Fibroblast of lung (primary cell): ENCODE measurements around the gene MYG1. TPM values are rescaled to one million over a fixed set of nuclear protein-coding genes. Genes with fewer than 3 reads are reported as not detected.

Experiments
- DNase-seq, 2 donors: peaks; one replicate each; pipeline versions ENCODE4 v3.0.0 to v3.0.0-alpha.2; 2010; ENCODE audit warnings: low read depth in 2 of 2
- H2AFZ ChIP-seq: 2 replicates; pipeline ENCODE4 v1.5.1; 2012; ENCODE audit warnings: low read length, control low read depth, inconsistent platforms
- H3K27ac ChIP-seq: 2 replicates; pipeline ENCODE4 v1.5.1; 2011; ENCODE audit warnings: low read length, control low read depth; ENCODE audit not compliant: insufficient read depth
- H3K27me3 ChIP-seq: 2 replicates; pipeline ENCODE4 v1.5.1; 2011; ENCODE audit warnings: mild to moderate bottlenecking, low read length; ENCODE audit not compliant: control insufficient read depth, insufficient read depth
- H3K36me3 ChIP-seq: 2 replicates; pipeline ENCODE4 v1.5.1; 2011; ENCODE audit warnings: low read length; ENCODE audit not compliant: control insufficient read depth, insufficient read depth
- H3K4me1 ChIP-seq: 2 replicates; pipeline ENCODE4 v1.5.1; 2011; ENCODE audit warnings: low read length; ENCODE audit not compliant: control insufficient read depth, insufficient read depth; ENCODE audit errors: extremely low read depth
- H3K4me2 ChIP-seq: 2 replicates; pipeline ENCODE4 v1.5.1; 2011; ENCODE audit warnings: low read length, control low read depth; ENCODE audit not compliant: insufficient read depth; ENCODE audit errors: extremely low read depth
- H3K4me3 ChIP-seq, 4 experiments: fragments of 200-600 bp in 1 of 4; sonication (generic) in 1 of 4; replicated peaks in 1 of 4; 2 replicates each; pipeline ENCODE4 v1.5.1; 2011 to 2016; ENCODE audit warnings: low read length in 4 of 4, low read depth in 3 of 4, mild to moderate bottlenecking in 3 of 4, control low read depth in 2 of 4, inconsistent platforms in 1 of 4, mixed read lengths in 1 of 4; ENCODE audit not compliant: insufficient read depth in 1 of 4; ENCODE audit errors: control extremely low read depth in 1 of 4
- H3K79me2 ChIP-seq: 2 replicates; pipeline ENCODE4 v1.5.1; 2012; ENCODE audit warnings: mild to moderate bottlenecking, low read length, inconsistent platforms; ENCODE audit not compliant: control insufficient read depth, insufficient read depth
- H3K9ac ChIP-seq: 2 replicates; pipeline ENCODE4 v1.5.1; 2011; ENCODE audit warnings: mild to moderate bottlenecking, low read length, control low read depth; ENCODE audit not compliant: insufficient read depth
- H3K9me3 ChIP-seq: 2 replicates; pipeline ENCODE4 v1.5.1; 2012; ENCODE audit warnings: low read depth, low read length; ENCODE audit not compliant: control insufficient read depth, insufficient read depth
- H4K20me1 ChIP-seq: 2 replicates; pipeline ENCODE4 v1.5.1; 2011; ENCODE audit warnings: low read length; ENCODE audit not compliant: control insufficient read depth, insufficient read depth; ENCODE audit errors: extremely low read depth
- CTCF ChIP-seq, 2 donors: IDR thresholded peaks in 1 of 2; conservative IDR thresholded peaks in 1 of 2; 1 replicate in 1 of 2; 2 replicates in 1 of 2; pipeline ENCODE4 v1.5.1; 2011 to 2012; ENCODE audit warnings: low read length in 2 of 2, control low read depth in 1 of 2, inconsistent platforms in 1 of 2, low read depth in 1 of 2, mild to moderate bottlenecking in 1 of 2
- EZH2 ChIP-seq: IDR thresholded peaks from 2 replicates; pipeline ENCODE4 v1.5.1; 2012; ENCODE audit warnings: low read length, control low read depth, mild to moderate bottlenecking; ENCODE audit errors: missing control alignments
- polyA plus RNA-seq, 2 donors: library from polyadenylated mRNA; depleted of rRNA in 1 of 2; stranded (reverse) in 1 of 2; unstranded in 1 of 2; fragments of >200 nt; gene quantifications; 2 replicates each; pipeline ENCODE4 v1.2.1, GENCODE V29; 2011 to 2012; ENCODE audit warnings: missing spikeins in 1 of 2
- total RNA-seq: library from RNA; depleted of rRNA; stranded (reverse); fragments of >200 nt; gene quantifications from 2 replicates; pipeline ENCODE4 v1.2.1, GENCODE V29; 2014

The MYG1 gene
- total and polyA plus RNA-seq, 2 donors (not counting 1 experiment from before 2014, with no cell fraction given): 40.8 to 52.0 TPM

GRCh38 chr12:53254816-53255545, 44.5 kb upstream of the MYG1 start:
- Histone ChIP-seq H3K9me3 (no peaks in the 10 kb centered on the region), H3K4me1 (peaks cover 11% of the 10 kb centered on the region), H3K4me3 (no peak overlapping the region), H2AFZ (no peak overlapping the region), H3K4me2 (no peak overlapping the region), H3K27ac (no peak overlapping the region), H3K27me3 (no peaks in the 10 kb centered on the region), H3K36me3 (peaks cover 8% of the 10 kb centered on the region), H3K79me2 (peaks cover 18% of the 10 kb centered on the region), H3K9ac (no peak overlapping the region), H4K20me1 (no peaks in the 10 kb centered on the region)
- no peak for DNase-seq
- TF ChIP-seq EZH2 (no peak), CTCF (conservative IDR thresholded peaks at IDR 0.05 in 1 of 2, IDR thresholded peaks at IDR 0.05 in 1 of 2; ENCODE audit: low read depth in 1 of 2, low read length in 2 of 2) (no peak)

GRCh38 chr12:53255996-53256395, 43.5 kb upstream of the MYG1 start:
- H4K20me1 ChIP-seq: no peaks in the 10 kb centered on the region
- H3K4me3 ChIP-seq: no peak overlapping the region
- TF ChIP-seq CTCF (conservative IDR thresholded peaks at IDR 0.05 in 1 of 2, IDR thresholded peaks at IDR 0.05 in 1 of 2; ENCODE audit: low read depth in 1 of 2, low read length in 2 of 2): no peak
- TF ChIP-seq EZH2: no peak
- H3K4me1 ChIP-seq: peaks cover 11% of the 10 kb centered on the region
- no peaks in the 10 kb centered on the region for H3K9me3 ChIP-seq
- H2AFZ ChIP-seq: no peak overlapping the region
- no peaks in the 10 kb centered on the region for H3K27me3 ChIP-seq
- no peak overlapping the region for H3K9ac ChIP-seq
- peaks cover 8% of the 10 kb centered on the region for H3K36me3 ChIP-seq
- no peak overlapping the region for H3K27ac ChIP-seq
- DNase-seq: no peak
- H3K4me2 ChIP-seq: no peak overlapping the region
- H3K79me2 ChIP-seq: peaks cover 18% of the 10 kb centered on the region

- no peak overlapping the region for H2AFZ ChIP-seq
Observed at GRCh38 chr12:53258541-53259539, 40.7 kb upstream of the MYG1 start.

More at GRCh38 chr12:53258541-53259539, 40.7 kb upstream of the MYG1 start:
- Histone ChIP-seq H3K4me2 (no peak overlapping the region), H3K9ac (no peak overlapping the region), H3K27ac (no peak overlapping the region), H3K4me1 (no peaks in the 10 kb centered on the region), H3K27me3 (no peaks in the 10 kb centered on the region), H3K36me3 (peaks cover 6% of the 10 kb centered on the region), H3K4me3 (no peak overlapping the region), H3K79me2 (peaks cover 2% of the 10 kb centered on the region), H4K20me1 (no peaks in the 10 kb centered on the region), H3K9me3 (no peaks in the 10 kb centered on the region)
- no peak for DNase-seq
- TF ChIP-seq EZH2 (no peak), CTCF (conservative IDR thresholded peaks at IDR 0.05 in 1 of 2, IDR thresholded peaks at IDR 0.05 in 1 of 2; ENCODE audit: low read depth in 1 of 2, low read length in 2 of 2) (no peak)
